GM23338 (cell line): Measurements from ENCODE around the gene COX10. TPM values are rescaled to one million over a fixed set of nuclear protein-coding genes. Genes with fewer than 3 reads are reported as not detected.

ENCODE experiments used
- ATAC-seq: fragments of 200-7000 bp; cut with Tn5 transposase; 3 replicates; pipeline ENCODE4 v1.9.1; 2020
- DNase-seq: peaks from one replicate; pipeline ENCODE4 v3.0.0-alpha.2; 2015; ENCODE audit warnings: low spot score
- H2AFZ ChIP-seq: fragments of 200-600 bp; sonication (generic); 2 replicates; pipeline ENCODE4 v1.8.0; 2016; ENCODE audit warnings: antibody characterized with exemption, mild to moderate bottlenecking, moderate library complexity
- H3F3A ChIP-seq: fragments of 200-600 bp; sonication (generic); replicated peaks from 2 replicates; pipeline ENCODE4 v1.8.0; 2017; ENCODE audit warnings: antibody characterized with exemption, mixed run types, low read depth
- H3K27ac ChIP-seq: fragments of 200-600 bp; sonication (generic); 2 replicates; pipeline ENCODE4 v1.6.1; 2016; ENCODE audit warnings: low read depth
- H3K27me3 ChIP-seq: fragments of 200-600 bp; sonication (generic); 2 replicates; pipeline ENCODE4 v1.8.0; 2016; ENCODE audit warnings: mild to moderate bottlenecking, mixed run types, moderate library complexity; ENCODE audit not compliant: insufficient read depth
- H3K36me3 ChIP-seq: fragments of 200-600 bp; sonication (generic); 2 replicates; pipeline ENCODE4 v1.8.0; 2016; ENCODE audit warnings: mild to moderate bottlenecking; ENCODE audit not compliant: insufficient read depth
- H3K4me1 ChIP-seq: fragments of 200-600 bp; sonication (generic); 2 replicates; pipeline ENCODE4 v1.8.0; 2016; ENCODE audit warnings: mild to moderate bottlenecking, moderate library complexity; ENCODE audit not compliant: insufficient read depth
- H3K4me2 ChIP-seq: fragments of 200-600 bp; sonication (generic); 2 replicates; pipeline ENCODE4 v1.7.1; 2017; ENCODE audit warnings: mixed run types
- H3K4me3 ChIP-seq: fragments of 200-600 bp; sonication (generic); 2 replicates; pipeline ENCODE4 v1.6.1; 2016; ENCODE audit warnings: mixed run types
- H3K79me2 ChIP-seq: fragments of 200-600 bp; sonication (generic); replicated peaks from 2 replicates; pipeline ENCODE4 v1.8.0; 2017; ENCODE audit warnings: mild to moderate bottlenecking; ENCODE audit not compliant: insufficient read depth
- H3K9me2 ChIP-seq: fragments of 200-600 bp; sonication (generic); 2 replicates; pipeline ENCODE4 v1.8.0; 2017; ENCODE audit not compliant: insufficient read depth
- H4K20me1 ChIP-seq: fragments of 200-600 bp; sonication (generic); replicated peaks from 2 replicates; pipeline ENCODE4 v1.8.0; 2017; ENCODE audit warnings: mild to moderate bottlenecking; ENCODE audit not compliant: insufficient read depth
- H3K27ac Mint-ChIP-seq: 2 replicates; pipeline ENCODE4 v1.8.0; 2020; ENCODE audit warnings: inconsistent platforms, mild to moderate bottlenecking, moderate library complexity, mixed read lengths
- H3K27me3 Mint-ChIP-seq: 3 replicates; pipeline ENCODE4 v1.8.0; 2022; ENCODE audit warnings: low read depth, mild to moderate bottlenecking, moderate library complexity, mixed read lengths, inconsistent platforms; ENCODE audit not compliant: insufficient read depth, poor library complexity
- H3K36me3 Mint-ChIP-seq: 3 replicates; pipeline ENCODE4 v1.8.0; 2021; ENCODE audit warnings: low read depth, mild to moderate bottlenecking, inconsistent platforms, moderate library complexity, mixed read lengths
- H3K4me1 Mint-ChIP-seq: 3 replicates; pipeline ENCODE4 v1.8.0; 2020; ENCODE audit warnings: mild to moderate bottlenecking, inconsistent platforms, mixed read lengths
- H3K4me3 Mint-ChIP-seq: 3 replicates; pipeline ENCODE4 v1.8.0; 2021; ENCODE audit warnings: moderate library complexity, mild to moderate bottlenecking, inconsistent platforms, mixed read lengths
- H3K9me3 Mint-ChIP-seq: 3 replicates; pipeline ENCODE4 v1.8.0; 2020; ENCODE audit warnings: moderate library complexity, mild to moderate bottlenecking, inconsistent platforms, mixed read lengths
- CREB1 ChIP-seq: fragments of 250-450 bp; sonication (Bioruptor Pico); IDR thresholded peaks from 2 replicates; pipeline ENCODE4 v1.5.0; 2020; ENCODE audit warnings: low read depth, mild to moderate bottlenecking, moderate library complexity
- JUNB ChIP-seq: IDR thresholded peaks from one replicate; pipeline ENCODE4 v1.6.1; 2016; ENCODE audit warnings: antibody characterized with exemption; ENCODE audit not compliant: unreplicated experiment
- POLR2AphosphoS5 ChIP-seq: IDR thresholded peaks from 2 replicates; pipeline ENCODE4 v1.6.1; 2016; ENCODE audit warnings: antibody characterized with exemption, low read depth
- REST ChIP-seq: IDR thresholded peaks from one replicate; pipeline ENCODE4 v1.6.1; 2018; ENCODE audit warnings: antibody characterized with exemption; ENCODE audit not compliant: unreplicated experiment
- STAT1 ChIP-seq: IDR thresholded peaks from one replicate; pipeline ENCODE4 v1.6.1; 2016; ENCODE audit warnings: antibody characterized with exemption; ENCODE audit not compliant: unreplicated experiment
- ZNF331 ChIP-seq: fragments of 250-450 bp; sonication (Bioruptor Pico); IDR thresholded peaks from 2 replicates; pipeline ENCODE4 v1.5.0; 2020; ENCODE audit warnings: low read depth, mild to moderate bottlenecking, moderate library complexity
- ZNF462 ChIP-seq: fragments of 250-450 bp; sonication (Bioruptor Pico); IDR thresholded peaks from 2 replicates; pipeline ENCODE4 v1.5.0; 2020; ENCODE audit warnings: mild to moderate bottlenecking, moderate library complexity
- polyA plus RNA-seq: library from polyadenylated mRNA; unstranded; fragments of >200 nt; fragmentation: Nextera tagmentation; extraction: Ambion mirVana; gene quantifications from 2 replicates; pipeline ENCODE4 v1.2.1, GENCODE V29; 2016
- total RNA-seq: library from RNA; depleted of rRNA; stranded (reverse); fragments of >200 nt; shearing (Covaris generic); gene quantifications from 2 replicates; pipeline ENCODE4 v1.2.3, GENCODE V29; 2014

The COX10 gene
- total and polyA plus RNA-seq, 2 experiments from 2014 or later: 25.7 to 46.6 TPM

- no peak overlapping the region for H3K4me3 ChIP-seq
- no peaks in the 10 kb centered on the region for H3F3A ChIP-seq
- no peaks in the 10 kb centered on the region for H3K27me3 ChIP-seq
- H3K27ac Mint-ChIP-seq: no peak overlapping the region
- DNase-seq (no peak), ATAC-seq (no peak)
- H3K4me1 Mint-ChIP-seq: peaks cover 5% of the 10 kb centered on the region; the same call in 2 of the 3 replicates
- TF ChIP-seq ZNF331 (no peak), REST (no peak), JUNB (no peak), CREB1 (CRISPR knock-in tag) (no peak)
- H3K4me1 ChIP-seq: no peaks in the 10 kb centered on the region
- no peak overlapping the region for H3K4me3 Mint-ChIP-seq
- H3K36me3 ChIP-seq: no peaks in the 10 kb centered on the region
- no peaks in the 10 kb centered on the region for H4K20me1 ChIP-seq
- H3K79me2 ChIP-seq: no peaks in the 10 kb centered on the region; the same call in none of the 2 replicates
- H3K9me3 Mint-ChIP-seq: no peaks in the 10 kb centered on the region
- no peak overlapping the region for H2AFZ ChIP-seq
- no peaks in the 10 kb centered on the region for H3K9me2 ChIP-seq
- H3K27me3 Mint-ChIP-seq: no peaks in the 10 kb centered on the region
- H3K27ac ChIP-seq: no peak overlapping the region
- no peaks in the 10 kb centered on the region; the same call in 2 of the 3 replicates for H3K36me3 Mint-ChIP-seq
- no peak overlapping the region for H3K4me2 ChIP-seq
These were observed 89.4 kb downstream of the COX10 start for GRCh38 chr17:14158707-14159106.

- no peaks in the 10 kb centered on the region for H3K9me3 Mint-ChIP-seq
- peaks cover 10% of the 10 kb centered on the region; the same call in 2 of the 3 replicates for H3K4me1 Mint-ChIP-seq
- no peak overlapping the region for H3K4me3 ChIP-seq
- no peaks in the 10 kb centered on the region for H3K27me3 ChIP-seq
- H3F3A ChIP-seq: no peaks in the 10 kb centered on the region
- no peak for ATAC-seq
- H3K36me3 ChIP-seq: no peaks in the 10 kb centered on the region
- no peak overlapping the region for H3K27ac Mint-ChIP-seq
- H3K79me2 ChIP-seq: no peaks in the 10 kb centered on the region; the same call in 1 of the 2 replicates
- DNase-seq: no peak
- no peaks in the 10 kb centered on the region for H3K27me3 Mint-ChIP-seq
- no peak overlapping the region for H2AFZ ChIP-seq
- H3K9me2 ChIP-seq: no peaks in the 10 kb centered on the region
- H3K4me2 ChIP-seq: no peak overlapping the region
- TF ChIP-seq REST: no peak
- no peak for TF ChIP-seq JUNB
- TF ChIP-seq ZNF462 (CRISPR knock-in tag): no peak
- TF ChIP-seq POLR2AphosphoS5: no peak
- TF ChIP-seq STAT1: no peak
- H3K4me3 Mint-ChIP-seq: no peak overlapping the region
- no peak overlapping the region for H3K27ac ChIP-seq
- no peaks in the 10 kb centered on the region; the same call in 2 of the 3 replicates for H3K36me3 Mint-ChIP-seq
- peaks cover 6% of the 10 kb centered on the region; the same call in 1 of the 2 replicates for H3K4me1 ChIP-seq
- no peaks in the 10 kb centered on the region; the same call in 1 of the 2 replicates for H4K20me1 ChIP-seq
These were observed 92.1 kb downstream of the COX10 start for GRCh38 chr17:14161419-14161818.
